ENCODE results near the gene GXYLT2.

GXYLT2 gene

DNA sequence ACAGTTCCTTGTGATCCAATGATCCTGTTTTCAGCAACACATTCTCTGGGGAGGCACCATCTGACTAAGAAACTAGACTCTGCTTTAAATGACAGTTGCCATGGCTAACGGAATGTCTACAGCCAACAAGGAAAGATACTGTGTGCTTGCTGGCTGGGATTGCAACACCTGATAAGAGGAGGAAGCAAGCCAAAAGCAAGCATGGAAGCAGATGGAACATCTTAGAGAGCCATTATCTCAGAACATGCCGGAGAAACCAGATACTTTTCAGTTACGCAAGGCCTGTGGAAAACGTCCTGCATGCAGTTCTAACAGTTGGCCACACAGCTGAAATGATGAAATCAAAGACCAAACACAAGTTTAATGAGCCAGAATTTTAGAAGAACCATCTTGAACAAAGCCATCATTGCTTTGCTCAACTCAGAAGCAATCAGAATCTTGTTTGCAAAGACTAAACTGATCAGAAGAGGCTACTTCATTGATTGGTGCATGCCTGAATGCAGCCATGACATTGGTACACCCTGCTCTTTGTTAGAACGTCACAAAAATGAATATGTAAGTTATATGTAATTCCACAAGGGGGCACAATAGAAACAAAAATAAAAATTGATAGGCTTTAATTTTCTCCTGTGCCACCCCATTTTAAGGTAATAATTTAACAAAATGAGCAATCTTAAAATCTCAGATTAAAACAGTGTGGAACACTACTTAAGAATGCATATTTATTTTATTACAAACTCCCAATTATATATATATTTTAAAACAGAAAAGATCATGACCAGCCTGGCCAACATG is 50.8 kb downstream of the GXYLT2 start:
- peak; percentile 92 for DNase-seq (ENCODE audit: low read depth)

DNA sequence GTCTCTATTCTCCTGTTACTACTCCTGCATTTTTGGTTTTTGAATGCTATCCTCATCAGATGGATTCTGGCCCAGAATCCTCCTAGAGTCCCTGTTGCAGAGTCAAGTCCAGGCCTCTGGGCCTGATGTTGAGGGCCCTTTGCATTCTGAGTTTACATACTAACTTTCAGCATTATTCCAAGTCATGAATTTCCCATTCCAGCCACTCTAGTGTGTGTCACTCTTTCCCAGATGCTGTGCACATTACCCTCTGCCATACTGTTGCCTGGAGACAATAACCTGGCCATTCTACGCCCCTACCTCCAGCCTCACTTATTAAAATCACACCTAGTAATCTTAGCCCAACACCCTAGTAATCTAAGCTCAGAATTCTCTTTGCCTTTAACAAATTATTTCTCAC is 53.4 kb downstream of the GXYLT2 start:
- DNase-seq (ENCODE audit: low read depth) = no peak

- DNase-seq (ENCODE audit: low read depth) = no peak
Measured at GRCh38 chr3:72942427-72942826, 54.6 kb downstream of the GXYLT2 start.

- no peak for DNase-seq (ENCODE audit: low read depth)
Measured at GRCh38 chr3:72944696-72945095, 56.9 kb downstream of the GXYLT2 start.

DNA sequence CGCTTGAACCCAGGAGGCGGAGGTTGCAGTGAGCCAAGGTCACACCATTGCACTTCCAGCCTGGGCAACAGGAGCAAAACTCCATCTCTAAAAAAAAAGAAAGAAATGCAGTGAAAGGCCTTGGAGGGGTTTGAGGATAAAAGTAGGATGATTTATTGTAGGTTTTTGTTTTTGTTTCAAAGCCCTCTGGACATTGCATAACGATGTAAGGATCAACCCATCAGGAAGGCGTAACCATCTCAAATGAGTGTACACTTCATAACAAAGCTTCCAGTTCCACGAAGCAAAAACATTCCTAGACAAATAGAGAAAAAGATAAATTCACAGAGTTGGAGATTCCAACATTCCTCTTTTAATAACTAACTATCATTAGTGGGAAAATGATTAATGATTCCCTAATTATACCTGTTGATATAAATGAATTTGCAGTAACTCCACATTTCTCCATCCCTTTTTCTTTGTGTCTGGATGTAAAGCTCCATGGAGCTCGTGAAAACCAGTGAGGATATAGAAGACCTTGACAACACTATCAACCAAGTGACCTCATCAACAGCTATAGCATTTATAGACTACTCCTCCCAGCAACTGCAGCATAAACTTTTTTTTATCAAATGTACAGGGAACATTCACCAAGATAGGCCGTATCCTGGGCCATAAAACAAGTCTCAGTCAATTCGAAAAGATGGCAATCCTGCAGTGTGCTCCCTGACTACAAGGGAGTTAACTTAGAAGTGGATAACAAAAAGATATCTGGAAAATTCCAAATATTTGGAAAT is 60.1 kb downstream of the GXYLT2 start:
- DNase-seq (ENCODE audit: low read depth) = no peak

GRCh38 chr3:72949016-72949415 is 61.2 kb downstream of the GXYLT2 start:
- no peak for DNase-seq (ENCODE audit: low read depth)

DNA sequence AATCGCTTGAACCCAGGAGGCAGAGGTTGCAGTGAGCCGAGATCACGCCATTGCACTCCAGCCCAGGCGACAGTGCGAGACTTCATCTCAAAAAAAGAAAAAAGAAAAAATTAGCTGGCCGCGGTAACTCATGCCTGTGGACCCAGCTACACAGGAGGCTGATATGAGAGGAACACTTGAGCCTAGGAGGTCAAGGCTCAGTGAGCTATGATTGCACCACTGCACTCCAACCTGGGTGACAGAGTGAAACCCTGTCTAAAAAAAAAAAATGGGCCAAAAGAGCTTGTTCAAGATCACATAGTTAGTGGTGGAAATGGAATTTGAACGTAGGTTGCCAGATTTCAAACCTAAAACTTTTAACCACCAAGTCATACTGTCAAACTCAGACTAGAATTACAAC is 62.5 kb downstream of the GXYLT2 start:
- DNase-seq (ENCODE audit: low read depth) = no peak

DNA sequence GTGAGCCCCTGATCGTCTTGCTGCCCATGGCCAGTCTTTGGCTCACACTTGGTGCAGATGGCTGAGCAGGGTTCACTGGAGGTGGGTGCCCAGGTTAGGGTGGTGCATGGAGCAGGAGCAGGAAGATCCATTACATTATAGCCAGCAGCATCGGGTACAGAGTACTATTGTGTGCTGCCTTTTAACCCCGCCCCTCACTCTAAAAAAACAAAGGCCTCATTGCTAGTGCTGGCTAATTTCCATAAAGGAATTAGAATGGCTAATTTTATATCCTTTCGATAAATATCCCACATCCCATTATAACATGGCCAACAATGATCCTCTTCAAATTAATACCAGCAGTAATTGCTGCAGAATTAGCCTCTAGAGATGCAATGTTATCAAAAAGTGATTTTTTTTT is 63.0 kb downstream of the GXYLT2 start:
- no peak for DNase-seq (ENCODE audit: low read depth)

- DNase-seq (ENCODE audit: low read depth) = no peak
Measured at GRCh38 chr3:72951259-72951722, 63.4 kb downstream of the GXYLT2 start.

- no peak for DNase-seq (ENCODE audit: low read depth)
Measured at GRCh38 chr3:72953325-72953956, 65.6 kb downstream of the GXYLT2 start.

DNA sequence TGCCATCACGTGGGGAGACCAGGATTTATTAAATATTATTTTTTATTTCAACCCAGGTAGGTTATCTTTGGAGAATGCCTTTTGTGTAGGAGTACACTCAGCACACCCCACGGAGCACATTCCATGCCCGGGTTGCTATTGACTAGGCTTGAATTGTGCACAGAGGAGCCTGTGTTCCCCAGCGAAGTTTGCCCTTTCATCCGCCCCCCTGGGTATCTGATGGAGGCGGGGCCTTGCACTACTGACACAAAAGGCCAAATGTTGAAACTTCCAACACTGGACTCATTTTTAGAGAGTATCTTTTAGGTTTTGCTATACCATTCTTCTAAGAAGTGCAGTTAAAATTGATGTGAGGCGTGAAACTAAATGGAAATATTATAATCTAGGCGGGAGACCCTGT is 69.5 kb downstream of the GXYLT2 start:
- DNase-seq (ENCODE audit: low read depth) = no peak

GRCh38 chr3:72959336-72959735 is 71.5 kb downstream of the GXYLT2 start:
- DNase-seq (ENCODE audit: low read depth) = no peak

- DNase-seq (ENCODE audit: low read depth) = peak; percentile 76
Measured at GRCh38 chr3:72960812-72961518, 73.1 kb downstream of the GXYLT2 start.

DNA sequence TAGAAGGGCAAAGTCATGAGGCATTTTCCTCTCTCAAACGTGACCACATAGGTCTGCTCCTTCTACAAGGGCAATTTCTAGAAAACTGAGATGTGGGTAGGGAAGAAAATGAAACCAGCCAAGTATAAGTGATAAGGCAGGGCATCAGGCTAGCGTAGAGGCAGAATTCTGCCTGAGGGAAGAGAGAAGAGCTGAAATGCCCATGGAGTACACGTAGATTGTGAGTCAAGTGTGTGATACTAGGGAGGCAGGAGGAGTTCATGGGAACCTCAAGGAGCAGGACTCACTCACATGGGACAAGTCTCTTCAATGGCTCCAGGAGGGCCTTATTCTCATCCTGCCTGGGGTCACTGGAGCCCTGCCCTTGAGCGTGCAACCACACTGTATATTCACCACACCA is 73.9 kb downstream of the GXYLT2 start:
- DNase-seq (ENCODE audit: low read depth) = no peak

GRCh38 chr3:72962317-72962716 is 74.5 kb downstream of the GXYLT2 start:
- DNase-seq (ENCODE audit: low read depth) = no peak

- no peak for DNase-seq (ENCODE audit: low read depth)
Measured at GRCh38 chr3:72964633-72965032, 76.8 kb downstream of the GXYLT2 start.

DNA sequence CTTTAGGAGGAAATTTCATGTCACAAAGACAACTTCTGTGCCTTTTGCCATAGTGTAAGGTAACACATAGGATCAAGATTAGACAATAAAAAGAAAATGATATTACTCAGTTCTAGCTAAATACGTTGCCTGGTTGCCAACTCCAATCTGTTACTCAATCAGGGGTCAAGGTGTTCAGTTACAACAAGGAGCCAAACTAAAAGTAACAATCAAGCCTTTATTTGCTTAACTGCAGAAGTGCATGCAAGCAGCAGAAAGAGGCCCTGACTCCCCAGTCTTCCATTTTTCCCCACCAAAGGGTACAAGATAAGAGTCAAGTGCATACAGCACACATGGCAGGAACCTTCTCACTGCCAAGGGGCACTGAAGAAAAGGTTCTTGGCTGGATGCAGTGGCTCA is 80.4 kb downstream of the GXYLT2 start:
- DNase-seq (ENCODE audit: low read depth) = no peak

GRCh38 chr3:72969766-72970165 is 81.9 kb downstream of the GXYLT2 start:
- no peak for DNase-seq (ENCODE audit: low read depth)

DNA sequence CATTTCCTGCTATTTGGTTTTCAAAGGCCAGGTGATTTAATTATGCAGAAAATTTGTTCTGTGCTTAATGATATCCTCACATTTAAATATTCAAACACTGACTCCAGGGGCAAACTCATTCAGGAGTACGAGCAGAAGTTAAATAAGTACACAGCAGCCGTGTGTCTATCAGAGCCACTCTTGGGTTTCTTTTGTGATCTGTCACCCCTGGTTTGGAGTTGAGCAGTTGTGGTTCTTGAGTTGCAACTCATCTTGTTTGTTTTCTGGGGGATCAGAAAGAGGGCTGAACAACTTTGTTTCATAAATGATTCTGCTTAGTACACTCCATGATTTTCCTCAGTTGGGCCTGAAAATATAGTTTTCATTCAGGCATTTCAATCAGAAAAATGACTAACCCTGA is 83.1 kb downstream of the GXYLT2 start:
- no peak for DNase-seq (ENCODE audit: low read depth)

GRCh38 chr3:72972706-72973030 is 84.8 kb downstream of the GXYLT2 start:
- DNase-seq (ENCODE audit: low read depth) = no peak

DNA sequence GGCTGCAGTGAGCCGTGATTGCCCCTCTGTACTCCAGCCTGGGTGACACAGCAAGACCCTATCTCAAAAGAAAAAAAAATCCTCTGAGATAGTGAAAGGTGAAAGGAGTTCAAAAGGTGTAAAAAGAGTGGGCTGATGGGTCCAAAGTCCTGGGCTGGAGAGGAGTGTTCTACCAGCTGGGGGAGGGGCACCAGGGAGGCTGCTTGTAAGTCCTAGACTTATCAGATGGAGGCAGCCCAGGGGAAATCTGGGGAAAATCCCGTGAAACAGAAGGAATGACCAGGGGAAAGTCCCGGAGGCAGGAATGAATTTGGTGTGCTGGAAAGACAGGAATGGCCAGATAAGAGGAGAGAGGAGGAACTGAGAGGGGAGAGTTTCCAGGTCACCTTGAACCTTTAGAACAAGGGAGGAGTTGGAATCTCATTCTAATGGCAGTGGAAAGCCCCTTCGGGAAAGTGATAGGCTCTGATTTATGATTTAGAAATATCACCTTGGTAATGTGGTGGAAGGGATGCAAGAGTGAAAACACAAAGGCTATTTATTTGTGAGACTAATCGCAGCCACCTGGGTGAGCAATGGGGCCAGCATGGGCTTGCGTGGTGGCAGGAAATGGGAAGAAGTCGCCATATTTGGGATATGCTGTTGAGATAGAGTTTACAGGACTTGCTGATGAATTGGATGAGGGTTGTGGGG is 85.3 kb downstream of the GXYLT2 start:
- DNase-seq (ENCODE audit: low read depth) = no peak

- DNase-seq (ENCODE audit: low read depth) = no peak
Measured at GRCh38 chr3:72973786-72974185, 85.9 kb downstream of the GXYLT2 start.
